ENCODE measurements around the gene CNTN4. TPM values are rescaled to one million over a fixed set of nuclear protein-coding genes. Genes with fewer than 3 reads are reported as not detected.

CNTN4 gene
- total RNA-seq, 1 experiment from 2014 or later: 0.12 TPM

DNA sequence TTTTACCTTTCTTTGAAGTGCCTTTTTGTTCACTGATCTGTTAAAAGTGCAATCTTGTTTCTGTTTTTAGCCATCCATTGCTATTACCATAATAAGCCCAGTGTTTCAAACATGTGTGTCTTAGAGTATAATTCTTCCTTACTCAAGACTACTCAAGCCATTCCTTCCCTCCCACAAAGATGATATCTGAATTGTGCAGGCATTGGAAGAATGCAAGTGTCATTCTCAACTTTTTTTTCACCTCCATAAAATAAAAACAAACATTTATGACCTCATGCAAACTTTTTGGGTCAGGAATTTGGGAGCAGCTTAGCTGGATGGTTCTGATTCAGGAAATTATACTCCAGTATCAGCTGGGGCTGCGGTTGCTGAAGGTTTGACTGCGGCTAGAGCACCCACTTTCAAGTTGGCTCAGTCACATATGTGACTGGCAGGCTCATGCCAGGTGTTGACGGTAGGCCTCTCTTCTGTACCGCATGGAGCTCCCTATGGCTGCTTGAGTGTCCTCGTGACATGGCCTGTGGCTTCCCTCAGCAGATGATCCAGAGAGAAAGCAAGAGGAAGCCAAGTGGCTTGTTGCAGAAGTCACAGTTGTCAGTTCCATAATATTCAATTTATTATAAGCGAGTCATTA, 490.8 kb downstream of the CNTN4 start:
- H3K36me3 Mint-ChIP-seq (ENCODE audit: insufficient read depth, unreplicated experiment): no peaks in the 10 kb centered on the region
- no peaks in the 10 kb centered on the region for H3K9me3 Mint-ChIP-seq (ENCODE audit: unreplicated experiment)
- DNase-seq (ENCODE audit: unreplicated experiment): no peak
- TF ChIP-seq, protein P1, sequence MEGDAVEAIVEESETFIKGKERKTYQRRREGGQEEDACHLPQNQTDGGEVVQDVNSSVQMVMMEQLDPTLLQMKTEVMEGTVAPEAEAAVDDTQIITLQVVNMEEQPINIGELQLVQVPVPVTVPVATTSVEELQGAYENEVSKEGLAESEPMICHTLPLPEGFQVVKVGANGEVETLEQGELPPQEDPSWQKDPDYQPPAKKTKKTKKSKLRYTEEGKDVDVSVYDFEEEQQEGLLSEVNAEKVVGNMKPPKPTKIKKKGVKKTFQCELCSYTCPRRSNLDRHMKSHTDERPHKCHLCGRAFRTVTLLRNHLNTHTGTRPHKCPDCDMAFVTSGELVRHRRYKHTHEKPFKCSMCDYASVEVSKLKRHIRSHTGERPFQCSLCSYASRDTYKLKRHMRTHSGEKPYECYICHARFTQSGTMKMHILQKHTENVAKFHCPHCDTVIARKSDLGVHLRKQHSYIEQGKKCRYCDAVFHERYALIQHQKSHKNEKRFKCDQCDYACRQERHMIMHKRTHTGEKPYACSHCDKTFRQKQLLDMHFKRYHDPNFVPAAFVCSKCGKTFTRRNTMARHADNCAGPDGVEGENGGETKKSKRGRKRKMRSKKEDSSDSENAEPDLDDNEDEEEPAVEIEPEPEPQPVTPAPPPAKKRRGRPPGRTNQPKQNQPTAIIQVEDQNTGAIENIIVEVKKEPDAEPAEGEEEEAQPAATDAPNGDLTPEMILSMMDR (IDR thresholded peaks at IDR 0.05; ENCODE audit: unreplicated experiment): no peak
- H3K27me3 Mint-ChIP-seq (ENCODE audit: insufficient read depth, unreplicated experiment): peaks cover 25% of the 10 kb centered on the region
- H3K4me1 Mint-ChIP-seq (ENCODE audit: insufficient read depth, unreplicated experiment): no peaks in the 10 kb centered on the region
- no peak overlapping the region for H3K27ac Mint-ChIP-seq (ENCODE audit: low read depth, unreplicated experiment)
- ChIA-PET CTCF (interaction anchor here (0.6 kb wide), 1 partner anchor 176 kb away, joined by 3 read pairs; no protein-coding TSS in a partner anchor), POLR2A (no interaction called here)
- intact Hi-C loops (cut with micrococcal nuclease): no loop called here
- no peak overlapping the region for H3K4me3 Mint-ChIP-seq (ENCODE audit: unreplicated experiment)
- BruUV-seq (replicated peaks): no TSS peak

DNA sequence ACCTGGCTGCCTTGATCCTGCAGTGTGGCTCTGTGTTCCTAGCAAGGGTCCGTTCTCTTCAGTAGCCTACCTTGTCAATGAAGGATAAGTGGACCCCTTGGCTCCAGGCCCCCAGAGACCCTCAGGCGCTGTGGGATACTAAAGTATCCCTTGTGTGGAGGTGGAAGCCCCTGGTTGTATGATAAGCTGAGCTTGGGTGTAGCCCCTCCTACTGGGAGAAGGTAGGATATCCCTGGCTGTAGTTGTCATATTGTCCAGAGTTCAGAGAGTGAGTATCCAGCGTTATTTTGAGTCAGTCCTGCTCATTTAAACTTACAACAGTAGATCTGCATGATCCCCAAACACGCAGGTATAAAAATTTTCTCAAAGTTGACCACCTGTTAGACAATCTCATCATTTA, 496.8 kb downstream of the CNTN4 start:
- POLR2A ChIA-PET: no interaction called here
- H3K27ac Mint-ChIP-seq (ENCODE audit: low read depth, unreplicated experiment): no peak overlapping the region
- DNase-seq (ENCODE audit: unreplicated experiment): no peak
- no peak overlapping the region for H3K4me3 Mint-ChIP-seq (ENCODE audit: unreplicated experiment)
- intact Hi-C loops (cut with micrococcal nuclease): no loop called here
- CTCF ChIA-PET: no interaction called here
- H3K27me3 Mint-ChIP-seq (ENCODE audit: insufficient read depth, unreplicated experiment): peaks cover 20% of the 10 kb centered on the region
- H3K4me1 Mint-ChIP-seq (ENCODE audit: insufficient read depth, unreplicated experiment): no peaks in the 10 kb centered on the region
- TF ChIP-seq, protein P1 (IDR thresholded peaks at IDR 0.05; ENCODE audit: unreplicated experiment): no peak
- H3K9me3 Mint-ChIP-seq (ENCODE audit: unreplicated experiment): no peaks in the 10 kb centered on the region
- no peaks in the 10 kb centered on the region for H3K36me3 Mint-ChIP-seq (ENCODE audit: insufficient read depth, unreplicated experiment)
- no TSS peak for BruUV-seq (replicated peaks)

DNA sequence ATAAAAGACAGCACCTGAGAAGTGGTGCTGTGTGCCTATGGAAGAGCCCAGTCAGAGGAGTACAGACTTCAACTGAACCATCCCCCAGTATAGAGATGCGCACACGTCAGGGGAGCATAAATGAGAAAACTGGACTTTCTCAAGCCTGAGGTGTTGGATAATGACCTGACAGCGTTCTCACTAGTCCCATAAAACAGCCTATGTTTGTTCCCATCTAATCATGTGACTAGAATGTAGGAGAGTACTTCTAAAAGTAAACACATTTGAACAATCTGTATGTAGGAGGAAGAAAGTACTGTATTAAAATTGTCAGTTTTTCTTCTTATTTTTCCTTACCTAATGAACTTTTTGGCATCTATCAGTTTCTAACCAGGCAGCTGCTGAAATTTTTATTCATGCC, 498.9 kb downstream of the CNTN4 start:
- Mint-ChIP-seq H3K4me3 (ENCODE audit: unreplicated experiment) (no peak overlapping the region), H3K36me3 (ENCODE audit: insufficient read depth, unreplicated experiment) (no peaks in the 10 kb centered on the region), H3K27ac (ENCODE audit: low read depth, unreplicated experiment) (no peak overlapping the region), H3K27me3 (ENCODE audit: insufficient read depth, unreplicated experiment) (peaks cover 18% of the 10 kb centered on the region), H3K9me3 (ENCODE audit: unreplicated experiment) (no peaks in the 10 kb centered on the region), H3K4me1 (ENCODE audit: insufficient read depth, unreplicated experiment) (no peaks in the 10 kb centered on the region)
- ChIA-PET CTCF (no interaction called here), POLR2A (no interaction called here)
- intact Hi-C loops (cut with micrococcal nuclease): no loop called here
- DNase-seq (ENCODE audit: unreplicated experiment): no peak
- no TSS peak for BruUV-seq (replicated peaks)
- TF ChIP-seq, protein P1 (IDR thresholded peaks at IDR 0.05; ENCODE audit: unreplicated experiment): no peak

DNA sequence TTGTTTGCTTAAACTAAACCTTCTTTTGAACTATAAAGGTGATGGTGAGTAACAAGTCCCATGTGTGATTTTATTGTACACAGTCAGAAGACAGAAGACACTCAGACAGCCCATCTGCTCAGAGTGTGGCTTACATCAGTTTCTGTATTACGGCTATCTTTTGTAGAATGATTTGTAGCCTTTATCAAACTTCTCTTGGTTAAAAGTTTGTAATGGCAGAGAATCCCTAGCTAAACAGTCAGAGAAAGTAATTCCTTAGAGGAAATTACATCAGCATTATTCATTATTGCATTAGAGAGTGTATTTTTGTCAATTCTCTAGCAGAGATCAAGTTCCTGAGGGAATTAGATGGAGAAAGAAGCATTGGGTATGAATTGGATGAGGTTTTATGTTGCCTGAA, 500.8 kb downstream of the CNTN4 start:
- Mint-ChIP-seq H3K27me3 (ENCODE audit: insufficient read depth, unreplicated experiment) (peaks cover 18% of the 10 kb centered on the region), H3K4me1 (ENCODE audit: insufficient read depth, unreplicated experiment) (no peaks in the 10 kb centered on the region), H3K27ac (ENCODE audit: low read depth, unreplicated experiment) (no peak overlapping the region), H3K9me3 (ENCODE audit: unreplicated experiment) (no peaks in the 10 kb centered on the region), H3K36me3 (ENCODE audit: insufficient read depth, unreplicated experiment) (no peaks in the 10 kb centered on the region), H3K4me3 (ENCODE audit: unreplicated experiment) (no peak overlapping the region)
- no peak for DNase-seq (ENCODE audit: unreplicated experiment)
- ChIA-PET CTCF (interaction anchor here (0.6 to 0.7 kb wide), 3 partner anchors 19 to 1700 kb away, joined by 3 read pairs; no protein-coding TSS in a partner anchor), POLR2A (no interaction called here)
- no TSS peak for BruUV-seq (replicated peaks)
- TF ChIP-seq, protein P1 (IDR thresholded peaks at IDR 0.05; ENCODE audit: unreplicated experiment): no peak
- intact Hi-C loops (cut with micrococcal nuclease): no loop called here
